Skin epidermis (tissue), 12 donors: ENCODE results near the gene GSC2.

Experiments used
- H3K27ac ChIP-seq, 21 experiments: fragments of 200-600 bp; sonication (generic) in 11 of 21; one replicate each; pipeline ENCODE4 v1.5.0; 2020; ENCODE audit warnings: mild to moderate bottlenecking in 3 of 21, inconsistent platforms in 2 of 21, moderate library complexity in 2 of 21
- H3K4me3 ChIP-seq, 7 experiments: fragments of 200-600 bp; sonication (generic) in 2 of 7; one replicate each; pipeline ENCODE4 v1.5.0; 2020; ENCODE audit warnings: inconsistent platforms in 2 of 7, mild to moderate bottlenecking in 2 of 7, moderate library complexity in 1 of 7

The GSC2 gene

GRCh38 chr22:19178657-19179496 is 28.8 kb upstream of the GSC2 start, which contains the start of gene SLC25A1:
Gene SLC25A1 (minus strand): TSS chr22:19178736. CDS start chr22:19178673, 63 bp downstream.
- H3K4me3 ChIP-seq = peak within 1 kb of the TSS; percentile 75 to 94 (median 91)
- peak within 1 kb of the TSS; percentile 48 to 94 (median 86) for H3K27ac ChIP-seq

DNA sequence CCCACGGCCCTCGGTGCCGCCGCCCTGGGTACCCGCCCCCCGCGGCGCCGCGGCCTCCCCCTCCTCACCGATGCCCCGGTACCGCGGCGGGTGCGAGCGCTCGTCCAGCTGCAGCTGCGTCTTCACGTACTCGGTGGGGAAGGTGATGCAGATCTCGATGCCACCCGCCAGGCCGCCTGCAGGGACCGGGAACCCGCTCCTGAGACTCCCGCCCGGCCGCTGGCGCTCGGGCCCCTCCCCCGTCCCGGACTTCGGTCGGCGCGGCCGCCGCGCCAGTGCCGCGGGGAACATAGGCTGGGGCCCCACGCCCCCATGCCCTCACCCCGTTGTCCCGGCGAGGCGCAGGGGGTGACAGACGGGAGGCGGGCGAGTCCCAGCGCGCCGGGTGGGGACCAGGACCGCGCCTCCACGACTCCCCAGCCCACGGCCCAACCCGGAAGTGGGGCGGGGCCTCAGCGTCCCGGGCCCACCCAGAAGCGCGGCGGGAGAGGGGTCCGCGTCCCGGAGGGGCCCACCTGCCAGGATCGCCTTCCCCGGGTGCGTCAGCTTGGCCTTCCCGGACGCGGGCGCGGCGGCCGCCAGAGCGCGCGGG is 28.1 kb upstream of the GSC2 start:
- peak overlapping the region; percentile 75 to 94 (median 91) for H3K4me3 ChIP-seq
- H3K27ac ChIP-seq = peak overlapping the region; percentile 23 to 94 (median 86)

- Histone ChIP-seq H3K4me3 (peak overlapping the region; percentile 75 to 94 (median 91)), H3K27ac (peak overlapping the region; percentile 23 to 94 (median 86))
Measured at GRCh38 chr22:19177164-19178064, 27.3 kb upstream of the GSC2 start.

- Histone ChIP-seq H3K27ac (peak overlapping the region in 4 of 21 experiments; percentile 77 to 94 (median 88)), H3K4me3 (no peak overlapping the region)
Measured at GRCh38 chr22:19176732-19177131, 26.6 kb upstream of the GSC2 start.

GRCh38 chr22:19176175-19176643 is 26.1 kb upstream of the GSC2 start:
- Histone ChIP-seq H3K27ac (no peak overlapping the region), H3K4me3 (no peak overlapping the region)

DNA sequence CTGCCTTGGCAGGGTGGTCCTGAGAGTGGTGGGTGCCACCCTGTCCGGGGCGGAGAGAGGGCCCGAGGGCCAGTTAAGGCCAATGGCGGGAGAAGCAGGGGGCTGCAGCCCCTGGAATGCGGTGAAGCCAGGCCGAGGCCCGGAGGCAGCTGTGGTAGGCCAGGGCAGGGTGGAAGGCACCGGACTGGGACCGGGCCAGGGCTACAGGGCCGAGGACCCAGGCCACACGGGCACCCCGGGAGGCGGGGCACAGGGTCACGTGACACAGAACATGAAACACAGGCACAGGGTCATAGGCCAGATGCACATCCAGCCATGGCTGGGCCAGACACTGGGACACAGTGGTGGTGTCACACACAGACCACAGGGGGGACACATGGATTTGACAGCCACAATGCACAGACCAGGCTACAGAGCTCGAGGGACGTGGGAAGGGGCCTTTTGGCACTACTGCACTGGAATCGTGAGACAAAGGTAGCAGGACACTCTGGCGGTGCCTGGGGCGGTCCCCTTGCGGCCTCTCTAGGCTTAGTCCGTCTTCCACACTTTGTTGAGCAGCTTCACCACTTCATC is 25.6 kb upstream of the GSC2 start:
- no peak overlapping the region for H3K4me3 ChIP-seq

GRCh38 chr22:19175026-19175601 is 25.0 kb upstream of the GSC2 start:
- peak overlapping the region in 5 of 21 experiments; percentile 10 to 38 (median 24) for H3K27ac ChIP-seq

More for the DNA sequence above, 25.6 kb upstream of the GSC2 start:
- H3K27ac ChIP-seq = peak overlapping the region in 1 of 21 experiments; percentile 12

DNA sequence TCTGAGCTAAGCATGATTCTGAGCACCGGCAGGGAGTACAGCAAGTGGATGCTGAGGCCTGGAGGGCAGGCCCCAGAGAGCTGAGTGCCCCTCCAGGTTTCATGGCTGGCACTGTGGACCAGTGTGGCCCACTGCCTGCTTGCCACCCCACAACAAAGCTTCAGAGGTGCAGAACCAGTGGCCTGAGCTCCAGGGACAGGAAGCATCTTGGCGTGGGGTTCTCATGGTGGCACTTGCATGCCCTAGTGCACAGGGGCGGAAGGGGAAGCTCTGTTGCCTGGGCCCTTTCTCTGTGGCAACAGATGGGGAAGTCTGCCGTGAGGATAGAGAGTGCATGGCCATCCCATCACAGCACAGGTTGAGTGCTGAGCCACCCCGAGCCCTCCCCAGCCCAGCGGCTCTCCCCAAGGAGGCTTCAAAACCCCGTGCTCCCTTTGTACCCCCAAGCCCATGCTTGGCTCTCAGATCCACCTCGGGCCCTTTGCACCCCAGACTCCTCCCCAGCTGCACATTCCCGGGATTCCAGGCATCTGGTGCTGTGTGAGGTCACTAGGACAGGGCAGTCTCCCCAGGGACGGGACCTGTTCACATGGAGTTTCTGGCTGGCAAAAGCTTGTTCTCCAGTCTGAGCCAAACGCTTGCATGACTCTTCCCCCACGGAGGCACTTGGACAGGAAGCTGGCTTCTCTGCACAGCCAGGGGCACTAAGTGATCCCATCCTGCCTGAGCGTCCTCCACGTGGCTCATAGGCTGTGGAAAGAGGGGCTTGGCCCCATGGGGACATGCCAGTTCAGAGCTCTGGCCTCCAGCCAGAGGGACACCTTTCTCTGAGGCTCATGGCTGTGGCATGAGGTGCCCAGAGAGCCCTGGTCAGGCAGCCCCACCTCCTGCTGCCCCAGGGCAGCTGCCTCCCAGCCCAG is 24.3 kb upstream of the GSC2 start:
- Histone ChIP-seq H3K27ac (peak overlapping the region in 7 of 21 experiments; percentile 10 to 38 (median 24)), H3K4me3 (no peak overlapping the region)

More at GRCh38 chr22:19175026-19175601, 25.0 kb upstream of the GSC2 start:
- H3K4me3 ChIP-seq = no peak overlapping the region

- peak overlapping the region in 2 of 21 experiments; percentile 28 to 98 for H3K27ac ChIP-seq
- H3K4me3 ChIP-seq = peak overlapping the region in 1 of 7 experiments; percentile 91
Measured at GRCh38 chr22:19173047-19174035, 23.2 kb upstream of the GSC2 start.

DNA sequence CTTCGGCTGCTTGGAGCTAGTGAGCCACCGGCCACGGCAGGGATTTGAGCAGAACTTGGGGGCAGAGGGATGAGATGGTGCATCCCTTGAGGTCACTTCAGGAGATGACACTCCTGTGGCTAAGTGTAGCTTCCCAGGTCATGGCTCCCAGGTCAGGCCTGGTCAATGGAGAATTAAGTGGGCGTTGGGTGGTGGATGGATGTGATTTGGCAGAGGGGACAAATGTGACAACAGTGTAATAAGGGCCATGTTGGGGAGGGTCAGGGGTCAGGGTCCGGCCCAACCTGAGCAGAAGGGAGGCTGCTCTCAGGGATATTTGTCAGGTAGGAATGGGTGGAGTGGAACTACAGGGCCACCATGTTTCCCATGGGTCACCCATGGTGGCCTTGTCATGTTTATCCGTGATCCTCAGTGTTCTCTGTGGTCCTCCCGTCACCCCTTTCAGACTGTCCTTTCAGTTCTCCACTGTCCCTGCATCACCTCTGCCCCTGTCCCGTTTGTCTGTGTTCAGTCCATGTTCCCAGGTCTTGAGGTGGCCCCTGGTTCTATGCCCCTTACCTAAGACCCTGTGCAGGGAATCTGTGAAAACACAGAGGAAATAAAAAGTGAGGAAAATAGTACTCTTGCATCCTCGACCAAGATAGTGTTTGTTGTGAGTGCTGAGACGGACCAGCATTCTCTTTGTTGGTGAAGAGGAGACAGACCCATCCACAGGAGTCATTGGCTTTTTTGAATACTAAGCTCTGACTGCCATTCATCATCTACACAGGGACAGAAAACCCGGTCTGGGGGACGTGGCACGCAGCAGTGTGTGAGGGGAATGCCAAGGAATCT is 22.3 kb upstream of the GSC2 start:
- Histone ChIP-seq H3K27ac (peak overlapping the region; percentile 67 to 99 (median 94)), H3K4me3 (peak overlapping the region; percentile 64 to 99 (median 88))

DNA sequence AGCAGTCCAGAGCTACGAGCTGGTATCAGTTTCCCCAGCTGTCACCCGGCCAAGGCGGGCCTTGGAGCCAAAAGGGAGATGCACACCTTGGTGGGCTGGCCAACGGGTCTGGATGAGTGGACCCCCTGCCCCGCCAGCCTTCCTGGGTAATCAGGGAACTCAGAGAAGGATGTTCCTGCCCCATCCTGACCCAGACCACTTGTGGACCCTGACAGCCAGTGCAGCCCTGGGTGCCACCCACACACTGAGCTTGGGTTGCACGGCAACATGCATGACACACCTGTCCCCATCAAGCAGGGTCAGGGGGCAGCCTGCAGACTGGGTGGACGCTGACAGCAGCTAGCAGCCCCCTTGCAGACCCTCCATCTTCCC is 19.8 kb upstream of the GSC2 start:
- H3K27ac ChIP-seq = no peak overlapping the region
- peak overlapping the region in 1 of 7 experiments; percentile 30 for H3K4me3 ChIP-seq

- Histone ChIP-seq H3K4me3 (peak overlapping the region in 2 of 7 experiments; percentile 3 to 30), H3K27ac (no peak overlapping the region)
Measured at GRCh38 chr22:19169002-19169946, 19.2 kb upstream of the GSC2 start.

GRCh38 chr22:19168088-19168890 is 18.2 kb upstream of the GSC2 start:
- Histone ChIP-seq H3K27ac (no peak overlapping the region), H3K4me3 (no peak overlapping the region)
